HUDEP-2 (cell line): Measurements from ENCODE around the gene BSND.

Experiments used
- DNase-seq, 76 experiments: peaks; one replicate each; lab custom pipeline; 2025; ENCODE audit not compliant: unreplicated experiment in 76 of 76; lab: John Stamatoyannopoulos, UW

Gene BSND

DNA sequence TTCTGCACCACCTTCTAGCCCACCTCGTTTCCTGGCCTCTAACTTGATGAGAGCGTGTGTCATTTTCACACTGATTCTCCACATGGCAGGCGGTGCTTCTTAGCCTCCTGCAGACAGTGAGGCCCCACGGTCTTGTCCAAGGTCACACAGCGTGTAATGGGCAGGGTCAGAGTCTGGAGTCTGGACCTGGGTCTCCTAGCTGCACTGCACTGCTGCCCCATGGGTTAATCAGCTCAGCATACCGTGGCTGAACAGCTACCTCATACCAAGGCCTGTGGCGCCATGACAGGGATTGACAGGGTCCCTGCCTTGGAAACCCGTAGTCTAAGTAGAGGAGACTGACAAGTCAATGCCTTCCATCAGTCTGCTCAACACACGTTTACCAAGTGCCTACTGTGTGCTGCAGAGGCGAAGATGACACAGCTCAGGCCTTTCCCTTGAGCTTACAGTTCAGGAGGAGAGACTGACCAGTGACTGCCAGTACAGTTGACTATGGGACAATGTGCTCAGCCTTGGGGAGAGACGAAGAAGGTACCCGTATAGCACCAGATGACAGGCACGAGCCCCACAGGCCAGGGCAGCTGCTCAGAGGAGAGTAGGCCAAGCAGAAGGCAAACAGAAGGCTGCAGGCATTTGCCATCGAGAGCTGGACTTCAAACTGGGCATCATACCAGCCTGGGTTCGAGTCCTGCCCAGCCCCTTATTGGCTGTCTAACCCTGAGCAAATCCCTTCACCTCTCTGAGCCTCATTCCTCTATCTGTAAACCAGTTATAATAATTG is 46.1 kb downstream of the BSND start:
- no peak for DNase-seq

DNA sequence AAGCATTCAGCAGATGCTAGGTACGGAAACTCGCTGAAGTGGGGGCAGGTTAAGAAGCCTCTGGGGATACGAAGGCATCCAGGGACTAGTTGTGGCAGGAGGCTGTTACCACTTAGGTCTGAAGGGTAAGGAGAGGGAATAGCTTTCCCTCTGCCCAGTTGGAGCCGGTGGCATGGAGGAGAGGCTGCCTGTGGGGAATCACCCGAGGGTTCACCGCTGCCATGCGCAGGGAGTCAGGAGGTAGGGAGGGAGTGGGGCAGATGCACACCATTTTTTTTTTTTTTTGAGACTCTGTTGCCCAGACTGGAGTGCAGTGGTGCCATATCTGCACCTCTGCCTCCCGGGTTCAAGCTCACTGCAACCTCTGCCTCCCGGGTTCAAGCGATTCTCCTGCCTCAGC is 46.7 kb downstream of the BSND start:
- no peak for DNase-seq

DNA sequence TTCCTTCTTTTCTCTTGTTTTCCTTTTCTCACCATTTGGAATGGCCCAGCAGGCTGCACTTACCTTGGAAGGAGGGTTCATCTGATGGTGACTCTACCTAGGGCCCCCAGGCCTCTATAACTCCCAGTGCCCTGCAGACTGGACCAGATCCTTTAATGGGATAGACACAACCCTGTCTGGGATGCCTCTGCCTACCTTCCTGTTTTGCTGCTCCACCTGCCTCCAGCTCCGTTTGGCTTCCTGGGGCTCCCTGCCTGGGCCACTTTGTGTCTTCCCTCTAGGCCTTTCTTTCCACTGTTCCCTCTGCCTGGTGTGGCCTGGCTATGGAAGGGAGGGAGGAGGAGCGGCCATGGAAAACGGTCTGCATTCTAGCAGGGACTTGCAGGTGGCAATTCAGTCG is 48.1 kb downstream of the BSND start:
- DNase-seq = no peak

DNA sequence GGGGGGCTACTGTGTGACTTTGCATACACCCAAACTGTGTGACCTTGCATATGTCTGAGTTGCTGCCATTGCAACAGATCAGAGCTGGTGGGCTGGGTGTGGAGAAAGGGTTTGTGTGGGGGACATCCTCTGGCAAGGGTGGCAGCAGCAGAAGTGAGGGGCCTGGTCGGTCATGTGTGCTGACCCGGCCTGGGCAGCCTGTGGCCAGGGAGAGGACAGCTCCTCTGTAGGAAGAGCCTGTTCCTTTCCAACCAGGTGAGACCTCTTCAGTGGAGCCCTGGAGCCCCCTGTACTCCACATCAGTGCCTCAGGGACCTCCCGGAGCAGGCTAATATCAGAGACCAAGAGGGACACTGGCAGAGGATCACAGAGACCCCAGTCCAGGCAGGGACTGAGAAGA is 48.9 kb downstream of the BSND start:
- DNase-seq = no peak

DNA sequence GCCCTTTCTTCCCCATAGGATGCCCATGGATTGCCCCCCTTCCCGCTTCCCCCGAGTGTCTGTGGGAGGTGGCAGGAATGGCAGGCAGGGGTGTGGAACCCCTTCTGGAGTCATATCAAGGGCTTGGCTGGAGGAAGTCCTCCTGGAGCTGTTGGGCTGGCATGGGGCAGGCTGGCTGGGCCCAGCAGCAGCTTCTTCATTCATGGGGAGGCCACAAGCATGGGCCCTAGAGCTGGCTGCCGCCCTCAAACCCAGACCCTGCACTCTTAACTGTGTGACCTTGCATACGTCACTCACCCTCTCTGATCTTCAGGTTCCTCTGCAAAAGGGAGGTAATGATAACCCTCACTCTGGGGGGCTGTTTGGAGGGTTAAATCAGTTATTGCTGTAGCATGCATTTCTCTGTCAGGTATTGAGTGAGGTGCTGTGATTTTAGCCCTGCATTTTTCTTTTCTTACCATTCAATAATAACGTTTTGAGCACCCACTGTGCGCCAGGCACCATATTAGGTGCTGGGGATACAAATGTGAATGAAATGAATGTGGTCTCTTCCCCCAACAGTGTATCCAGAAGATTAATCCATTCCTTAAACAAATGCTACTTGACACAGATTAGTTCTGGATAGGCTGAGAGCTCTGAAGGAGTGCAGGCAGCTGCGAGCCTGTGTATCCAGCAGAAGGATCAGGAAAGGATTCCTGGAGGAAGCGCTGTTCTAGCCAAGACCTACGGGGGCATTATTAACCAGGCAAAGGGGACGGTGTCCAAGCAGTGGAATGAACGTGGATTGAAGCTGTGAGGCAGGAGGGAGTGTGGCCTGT is 49.9 kb downstream of the BSND start:
- DNase-seq = no peak

DNA sequence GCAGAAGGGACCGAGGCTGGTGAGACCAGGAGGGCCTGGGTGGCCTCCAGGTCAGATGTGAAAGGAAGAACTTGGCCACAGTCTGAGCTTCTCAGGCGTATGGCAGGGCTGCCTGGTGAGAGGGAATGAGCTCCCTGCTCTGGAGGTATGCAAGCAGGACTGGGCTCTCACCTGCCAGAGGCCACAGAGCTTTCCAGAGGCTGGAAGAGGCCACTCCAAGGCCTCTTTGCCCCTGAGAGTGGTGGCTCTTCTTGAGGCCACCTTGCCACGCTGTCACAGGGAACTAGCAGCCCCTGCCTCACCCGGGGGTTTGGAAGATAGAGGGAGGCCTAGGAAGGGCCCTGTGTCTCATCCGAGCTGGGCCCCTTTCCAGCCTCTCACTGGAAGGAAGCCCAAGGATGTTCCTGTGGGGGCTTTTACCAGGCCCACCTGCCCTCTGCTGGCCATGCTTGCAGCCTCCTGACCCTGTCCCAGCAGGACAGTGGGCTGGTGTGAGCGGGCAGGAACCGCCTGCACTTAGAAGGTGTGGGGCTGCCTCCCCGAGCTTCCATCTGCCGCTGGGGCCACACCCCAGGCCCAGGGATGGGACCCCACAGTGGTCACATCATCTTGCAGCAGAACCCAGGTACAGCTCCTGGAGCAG is 50.7 kb downstream of the BSND start:
- DNase-seq = no peak

DNA sequence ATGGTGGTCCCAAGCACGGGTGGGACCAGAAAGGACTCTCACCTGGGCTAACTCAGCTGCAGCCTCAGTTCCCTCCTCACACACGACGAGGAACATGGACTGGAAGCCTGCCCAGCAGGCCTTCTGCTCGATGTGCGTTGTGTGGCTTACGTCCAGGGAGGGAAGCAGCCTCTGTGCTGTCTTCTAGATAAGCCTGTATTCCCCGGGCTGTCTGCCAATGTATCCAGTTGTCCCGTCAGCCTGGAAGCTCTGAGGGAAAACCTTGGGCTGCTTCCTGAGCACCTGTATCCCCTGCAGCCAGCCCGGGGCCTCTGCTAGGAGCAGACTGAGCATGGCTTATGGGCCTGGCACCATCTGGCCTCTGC is 51.2 kb downstream of the BSND start:
- no peak for DNase-seq

DNA sequence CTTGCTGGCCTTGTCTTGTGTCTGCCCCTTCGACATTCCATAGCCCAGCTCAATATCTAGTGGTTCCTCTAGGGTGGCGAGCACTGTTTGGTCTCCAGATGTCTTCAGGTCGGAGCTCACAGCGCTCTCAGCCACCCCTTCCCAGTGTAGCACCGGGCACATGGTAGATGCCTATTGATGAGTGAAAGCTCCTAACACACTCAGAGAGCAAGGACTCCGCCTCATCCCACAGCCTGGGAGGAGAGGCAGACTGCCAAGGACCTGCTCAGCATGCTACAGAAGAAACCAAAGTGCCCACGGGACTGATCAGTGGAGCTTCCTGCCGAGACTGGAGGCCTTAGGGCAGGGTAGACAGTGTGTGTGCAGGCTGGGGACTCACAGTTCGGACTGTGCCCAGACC is 51.5 kb downstream of the BSND start:
- no peak for DNase-seq

DNA sequence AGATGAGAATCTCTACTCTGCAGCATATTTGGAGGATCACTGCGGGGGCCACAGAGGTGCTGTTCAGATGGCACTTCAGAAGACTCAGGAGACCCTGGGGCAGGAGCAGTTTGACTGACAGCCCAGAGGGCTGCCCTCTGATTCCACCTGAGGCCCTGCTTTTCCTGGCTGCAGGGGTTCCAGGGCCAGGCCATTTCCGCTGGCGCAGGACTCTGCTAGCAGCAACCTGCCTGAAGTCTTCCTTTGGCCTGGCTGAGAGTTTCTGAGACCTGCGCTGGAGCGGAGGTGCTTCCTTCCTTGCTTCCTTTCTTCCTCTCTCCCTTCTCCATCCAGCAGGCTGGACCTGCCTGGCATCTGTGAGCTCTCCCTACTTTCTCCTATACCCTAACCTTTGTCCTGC is 52.4 kb downstream of the BSND start:
- DNase-seq = no peak

DNA sequence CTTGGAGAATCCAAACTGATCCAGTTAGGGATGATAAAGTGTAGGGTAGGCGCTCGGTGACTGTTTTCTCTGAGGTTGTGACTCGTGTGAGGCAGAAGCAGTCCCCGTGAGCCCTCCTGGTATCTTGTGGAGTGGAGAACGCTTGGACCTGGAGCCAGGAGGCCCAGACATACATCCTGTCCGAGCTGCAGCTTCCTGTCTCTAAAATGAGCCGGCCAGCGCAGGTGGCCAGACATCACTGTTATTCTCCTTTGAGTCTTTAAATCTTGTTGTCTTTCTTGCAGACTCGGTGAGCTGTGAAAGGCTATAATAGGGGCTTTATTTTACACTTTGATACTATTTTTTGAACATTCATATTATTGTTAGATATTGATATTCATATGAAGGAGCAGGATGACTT is 52.9 kb downstream of the BSND start:
- DNase-seq = no peak

DNA sequence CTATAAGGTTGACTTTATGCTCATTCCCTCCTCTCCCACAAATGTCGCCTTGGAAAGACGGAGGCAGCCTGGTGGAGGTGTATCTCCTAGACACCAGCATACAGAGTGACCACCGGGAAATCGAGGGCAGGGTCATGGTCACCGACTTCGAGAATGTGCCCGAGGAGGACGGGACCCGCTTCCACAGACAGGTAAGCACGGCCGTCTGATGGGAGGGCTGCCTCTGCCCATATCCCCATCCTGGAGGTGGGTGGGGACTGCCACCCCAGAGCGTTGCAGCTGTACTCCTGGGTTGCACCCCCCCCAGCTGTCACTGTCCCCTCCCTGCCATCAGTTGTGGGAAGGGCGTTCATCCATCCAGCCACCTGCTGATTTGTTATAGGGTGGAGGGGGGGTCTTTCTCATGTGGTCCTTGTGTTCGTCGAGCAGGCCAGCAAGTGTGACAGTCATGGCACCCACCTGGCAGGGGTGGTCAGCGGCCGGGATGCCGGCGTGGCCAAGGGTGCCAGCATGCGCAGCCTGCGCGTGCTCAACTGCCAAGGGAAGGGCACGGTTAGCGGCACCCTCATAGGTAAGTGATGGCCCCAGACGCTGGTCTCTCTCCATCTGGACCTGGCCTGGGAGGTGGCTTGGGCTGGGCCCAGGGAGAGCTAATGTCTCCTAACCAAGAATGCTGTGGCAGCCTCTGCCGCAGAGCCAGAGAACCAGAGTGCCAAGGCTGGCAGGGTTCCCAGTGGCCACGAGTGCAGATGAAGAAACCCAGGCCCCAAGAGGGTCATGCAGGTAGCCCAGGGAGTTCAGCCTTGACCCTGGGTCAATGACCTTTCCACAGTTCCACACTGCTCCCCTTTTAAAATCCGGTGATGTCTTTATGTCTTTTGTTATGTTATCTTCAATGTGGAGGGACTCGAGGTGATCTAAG is 53.7 kb downstream of the BSND start:
- no peak for DNase-seq

DNA sequence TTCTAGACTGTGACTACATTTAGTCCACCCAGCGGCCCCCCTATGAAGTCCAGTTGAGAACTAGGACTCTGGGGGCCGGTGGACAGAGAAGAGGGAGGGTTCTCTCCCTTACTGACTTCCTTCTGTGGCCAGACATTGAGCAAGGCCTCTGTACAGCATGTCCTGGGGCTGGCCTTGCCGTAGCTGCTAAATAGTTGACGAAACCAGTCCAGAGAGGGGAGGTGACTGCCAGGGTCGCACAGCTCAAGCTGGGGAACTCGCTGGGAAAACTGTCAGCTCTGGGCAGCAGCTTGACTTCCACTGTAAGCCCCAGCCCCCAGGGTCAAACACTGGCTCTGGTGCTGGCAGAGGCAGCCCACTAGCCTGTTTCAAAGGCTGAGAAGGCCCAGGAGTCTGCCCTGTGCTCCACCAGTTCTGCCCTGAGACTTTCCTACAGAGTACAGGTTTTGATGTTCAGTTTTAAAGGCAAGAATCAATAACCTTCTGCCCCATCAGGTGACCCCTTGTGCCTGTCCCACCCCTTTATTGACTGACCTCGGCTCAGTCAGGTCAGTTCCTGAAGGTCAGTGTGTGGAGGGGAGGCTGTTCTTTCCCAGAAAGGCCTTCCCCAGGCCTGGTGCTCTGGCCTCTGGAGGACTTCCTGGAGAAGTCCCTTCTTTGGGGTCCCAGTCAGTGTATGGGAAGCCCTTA is 54.7 kb downstream of the BSND start:
- no peak for DNase-seq

DNA sequence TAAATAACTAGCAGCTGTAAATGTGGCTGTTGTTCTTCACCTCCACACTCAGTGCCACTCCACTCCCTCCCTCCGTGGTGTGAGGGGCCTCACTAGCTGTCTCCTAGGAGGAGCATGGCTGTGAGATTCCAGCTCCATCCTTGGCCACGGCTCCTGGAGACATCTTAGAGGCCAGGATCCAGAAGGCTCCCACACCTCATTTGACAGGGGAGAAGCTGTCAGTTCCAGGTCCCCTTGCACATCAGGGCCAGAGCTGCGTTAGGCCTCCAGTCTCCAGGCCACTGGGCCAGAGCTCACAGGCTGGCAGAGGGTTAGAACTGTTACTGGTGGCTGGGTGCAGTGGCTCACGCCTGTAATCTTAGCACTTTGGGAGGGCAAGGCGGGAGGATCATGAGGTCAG is 55.7 kb downstream of the BSND start:
- DNase-seq = no peak

DNA sequence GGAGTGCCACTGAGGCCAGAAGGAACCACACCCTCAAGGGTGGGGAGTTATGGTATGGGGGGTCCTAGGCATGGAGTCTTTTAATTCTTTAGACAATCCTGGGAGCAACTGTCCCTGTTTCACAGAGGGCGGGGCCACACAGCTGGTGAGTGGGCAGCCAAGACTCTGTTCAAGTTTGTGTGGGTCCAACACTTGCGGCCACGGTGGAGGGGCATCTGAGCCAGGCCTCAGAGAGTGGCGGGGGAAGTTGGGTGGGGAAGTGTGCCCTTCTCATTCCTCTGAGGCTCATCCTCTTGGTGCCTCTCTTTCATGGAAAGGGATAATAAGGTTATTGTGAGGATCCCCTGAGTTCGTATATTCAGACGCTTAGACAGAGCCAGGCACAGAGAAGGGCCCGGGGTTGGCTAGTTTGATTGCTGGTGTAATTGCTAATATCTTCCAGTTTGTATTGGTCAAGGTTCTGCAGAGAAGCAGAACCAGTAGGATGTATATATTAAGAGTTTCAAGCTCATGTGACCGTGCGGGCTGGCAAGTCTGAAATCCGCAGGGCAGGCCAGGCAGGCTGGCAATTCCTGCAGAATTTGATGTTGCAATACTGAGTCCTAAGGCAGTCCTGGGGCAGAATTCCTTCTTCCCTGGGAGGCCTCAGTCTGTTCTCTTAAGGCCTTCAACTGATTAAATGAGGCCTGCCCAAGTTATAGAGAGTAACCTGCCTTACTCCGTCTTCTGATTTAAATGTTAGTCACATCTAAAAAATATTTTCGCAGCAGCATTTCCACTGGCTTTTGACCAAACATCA is 56.5 kb downstream of the BSND start:
- DNase-seq = no peak

DNA sequence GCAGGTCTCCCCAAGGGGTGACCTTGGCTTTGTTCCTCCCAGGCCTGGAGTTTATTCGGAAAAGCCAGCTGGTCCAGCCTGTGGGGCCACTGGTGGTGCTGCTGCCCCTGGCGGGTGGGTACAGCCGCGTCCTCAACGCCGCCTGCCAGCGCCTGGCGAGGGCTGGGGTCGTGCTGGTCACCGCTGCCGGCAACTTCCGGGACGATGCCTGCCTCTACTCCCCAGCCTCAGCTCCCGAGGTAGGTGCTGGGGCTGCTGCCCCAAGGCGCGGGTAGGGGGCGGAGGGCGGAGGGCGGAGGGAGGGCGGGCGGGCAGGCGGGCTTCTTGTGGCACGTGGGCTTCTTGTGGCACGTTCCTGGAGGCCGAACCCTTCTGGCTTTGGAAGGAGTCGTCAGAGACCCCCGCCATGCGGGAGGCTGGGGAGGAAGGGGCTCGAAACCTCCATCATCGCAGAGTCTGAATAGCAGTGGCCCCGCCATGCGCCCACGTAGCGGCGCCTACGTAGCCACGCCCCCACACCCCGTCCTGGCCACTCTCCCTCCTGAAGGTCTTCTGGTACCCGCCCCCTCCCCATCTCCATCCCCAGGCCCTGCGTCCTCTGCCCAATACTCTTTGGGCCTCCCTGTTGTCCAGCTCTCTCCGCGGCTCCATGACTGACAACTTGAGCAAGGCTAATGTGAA is 57.4 kb downstream of the BSND start:
- DNase-seq = no peak

DNA sequence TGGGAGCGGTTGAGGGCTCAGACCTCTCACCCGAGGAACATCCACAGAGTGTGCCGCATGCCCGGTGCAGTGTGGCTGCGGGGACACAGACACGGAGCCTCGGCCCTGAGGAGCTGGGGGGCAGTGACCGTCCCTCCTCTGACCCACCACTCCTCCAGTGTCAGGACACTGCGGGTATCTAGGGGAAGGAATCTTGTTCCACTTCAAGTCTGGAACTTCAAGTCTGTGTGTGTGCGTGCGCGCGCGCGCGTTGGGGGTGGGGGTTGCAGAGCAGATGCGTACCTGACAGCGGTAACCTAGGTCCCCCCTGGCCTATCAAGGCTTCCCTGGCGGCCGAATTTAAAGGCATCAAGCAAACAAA is 57.9 kb downstream of the BSND start:
- DNase-seq = no peak

DNA sequence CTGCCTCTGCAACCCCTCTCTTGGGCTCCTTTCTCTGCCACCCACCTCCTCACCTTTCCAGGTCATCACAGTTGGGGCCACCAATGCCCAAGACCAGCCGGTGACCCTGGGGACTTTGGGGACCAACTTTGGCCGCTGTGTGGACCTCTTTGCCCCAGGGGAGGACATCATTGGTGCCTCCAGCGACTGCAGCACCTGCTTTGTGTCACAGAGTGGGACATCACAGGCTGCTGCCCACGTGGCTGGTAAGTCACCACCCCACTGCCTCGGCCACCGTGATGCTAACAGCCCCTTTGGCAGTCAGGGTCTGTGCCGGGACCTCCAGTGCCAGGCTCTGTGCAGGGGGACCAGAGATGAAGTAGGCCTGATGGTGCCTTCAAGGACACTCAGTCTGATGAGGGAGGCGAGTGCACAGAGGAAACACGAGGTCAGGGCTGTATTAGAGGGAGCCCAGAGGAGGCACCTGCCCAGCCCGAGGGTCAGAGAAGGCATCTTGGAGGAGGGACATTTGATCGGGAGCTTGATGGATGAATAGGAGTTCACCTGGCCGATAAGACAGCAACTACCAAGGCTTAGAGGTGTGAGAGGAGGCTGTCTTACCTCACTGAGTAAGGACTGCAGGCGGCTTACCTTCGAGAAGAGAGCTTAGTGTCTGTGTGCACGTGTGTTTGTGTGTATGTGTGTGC is 58.7 kb downstream of the BSND start:
- DNase-seq = no peak

DNA sequence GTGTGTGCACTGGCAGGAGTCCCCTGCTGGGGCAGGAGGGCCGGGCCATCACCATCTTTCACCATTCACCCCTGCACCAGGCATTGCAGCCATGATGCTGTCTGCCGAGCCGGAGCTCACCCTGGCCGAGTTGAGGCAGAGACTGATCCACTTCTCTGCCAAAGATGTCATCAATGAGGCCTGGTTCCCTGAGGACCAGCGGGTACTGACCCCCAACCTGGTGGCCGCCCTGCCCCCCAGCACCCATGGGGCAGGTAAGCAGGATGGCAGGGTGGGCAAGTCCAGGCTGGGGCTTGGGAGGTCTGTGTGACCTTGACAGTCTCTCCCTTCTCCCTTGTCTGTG is 59.2 kb downstream of the BSND start:
- no peak for DNase-seq
